GM23338 (cell line): ENCODE data around the gene AAMDC. TPM values are rescaled to one million over a fixed set of nuclear protein-coding genes. Genes with fewer than 3 reads are reported as not detected.

Experiments
- ATAC-seq: fragments of 200-7000 bp; cut with Tn5 transposase; 3 replicates; pipeline ENCODE4 v1.9.1; 2020
- DNase-seq: peaks from one replicate; pipeline ENCODE4 v3.0.0-alpha.2; 2015; ENCODE audit warnings: low spot score
- H2AFZ ChIP-seq: fragments of 200-600 bp; sonication (generic); 2 replicates; pipeline ENCODE4 v1.8.0; 2016; ENCODE audit warnings: antibody characterized with exemption, mild to moderate bottlenecking, moderate library complexity
- H3F3A ChIP-seq: fragments of 200-600 bp; sonication (generic); replicated peaks from 2 replicates; pipeline ENCODE4 v1.8.0; 2017; ENCODE audit warnings: antibody characterized with exemption, mixed run types, low read depth
- H3K27ac ChIP-seq: fragments of 200-600 bp; sonication (generic); 2 replicates; pipeline ENCODE4 v1.6.1; 2016; ENCODE audit warnings: low read depth
- H3K27me3 ChIP-seq: fragments of 200-600 bp; sonication (generic); 2 replicates; pipeline ENCODE4 v1.8.0; 2016; ENCODE audit warnings: mild to moderate bottlenecking, mixed run types, moderate library complexity; ENCODE audit not compliant: insufficient read depth
- H3K36me3 ChIP-seq: fragments of 200-600 bp; sonication (generic); 2 replicates; pipeline ENCODE4 v1.8.0; 2016; ENCODE audit warnings: mild to moderate bottlenecking; ENCODE audit not compliant: insufficient read depth
- H3K4me1 ChIP-seq: fragments of 200-600 bp; sonication (generic); 2 replicates; pipeline ENCODE4 v1.8.0; 2016; ENCODE audit warnings: mild to moderate bottlenecking, moderate library complexity; ENCODE audit not compliant: insufficient read depth
- H3K4me2 ChIP-seq: fragments of 200-600 bp; sonication (generic); 2 replicates; pipeline ENCODE4 v1.7.1; 2017; ENCODE audit warnings: mixed run types
- H3K4me3 ChIP-seq: fragments of 200-600 bp; sonication (generic); 2 replicates; pipeline ENCODE4 v1.6.1; 2016; ENCODE audit warnings: mixed run types
- H3K79me2 ChIP-seq: fragments of 200-600 bp; sonication (generic); replicated peaks from 2 replicates; pipeline ENCODE4 v1.8.0; 2017; ENCODE audit warnings: mild to moderate bottlenecking; ENCODE audit not compliant: insufficient read depth
- H3K9me2 ChIP-seq: fragments of 200-600 bp; sonication (generic); 2 replicates; pipeline ENCODE4 v1.8.0; 2017; ENCODE audit not compliant: insufficient read depth
- H4K20me1 ChIP-seq: fragments of 200-600 bp; sonication (generic); replicated peaks from 2 replicates; pipeline ENCODE4 v1.8.0; 2017; ENCODE audit warnings: mild to moderate bottlenecking; ENCODE audit not compliant: insufficient read depth
- H3K27ac Mint-ChIP-seq: 2 replicates; pipeline ENCODE4 v1.8.0; 2020; ENCODE audit warnings: inconsistent platforms, mild to moderate bottlenecking, moderate library complexity, mixed read lengths
- H3K27me3 Mint-ChIP-seq: 3 replicates; pipeline ENCODE4 v1.8.0; 2022; ENCODE audit warnings: low read depth, mild to moderate bottlenecking, moderate library complexity, mixed read lengths, inconsistent platforms; ENCODE audit not compliant: insufficient read depth, poor library complexity
- H3K36me3 Mint-ChIP-seq: 3 replicates; pipeline ENCODE4 v1.8.0; 2021; ENCODE audit warnings: low read depth, mild to moderate bottlenecking, inconsistent platforms, moderate library complexity, mixed read lengths
- H3K4me1 Mint-ChIP-seq: 3 replicates; pipeline ENCODE4 v1.8.0; 2020; ENCODE audit warnings: mild to moderate bottlenecking, inconsistent platforms, mixed read lengths
- H3K4me3 Mint-ChIP-seq: 3 replicates; pipeline ENCODE4 v1.8.0; 2021; ENCODE audit warnings: moderate library complexity, mild to moderate bottlenecking, inconsistent platforms, mixed read lengths
- H3K9me3 Mint-ChIP-seq: 3 replicates; pipeline ENCODE4 v1.8.0; 2020; ENCODE audit warnings: moderate library complexity, mild to moderate bottlenecking, inconsistent platforms, mixed read lengths
- CREB1 ChIP-seq: fragments of 250-450 bp; sonication (Bioruptor Pico); IDR thresholded peaks from 2 replicates; pipeline ENCODE4 v1.5.0; 2020; ENCODE audit warnings: low read depth, mild to moderate bottlenecking, moderate library complexity
- EZH2phosphoT487 ChIP-seq: fragments of 200-600 bp; sonication (generic); IDR thresholded peaks from one replicate; pipeline ENCODE4 v1.8.1; 2018; ENCODE audit warnings: antibody characterized with exemption; ENCODE audit not compliant: unreplicated experiment
- JUNB ChIP-seq: IDR thresholded peaks from one replicate; pipeline ENCODE4 v1.6.1; 2016; ENCODE audit warnings: antibody characterized with exemption; ENCODE audit not compliant: unreplicated experiment
- POLR2AphosphoS5 ChIP-seq: IDR thresholded peaks from 2 replicates; pipeline ENCODE4 v1.6.1; 2016; ENCODE audit warnings: antibody characterized with exemption, low read depth
- STAT1 ChIP-seq: IDR thresholded peaks from one replicate; pipeline ENCODE4 v1.6.1; 2016; ENCODE audit warnings: antibody characterized with exemption; ENCODE audit not compliant: unreplicated experiment
- ZNF114 ChIP-seq: fragments of 250-450 bp; sonication (Bioruptor Pico); IDR thresholded peaks from 2 replicates; pipeline ENCODE4 v1.5.0; 2020; ENCODE audit warnings: mild to moderate bottlenecking, moderate library complexity
- ZNF331 ChIP-seq: fragments of 250-450 bp; sonication (Bioruptor Pico); IDR thresholded peaks from 2 replicates; pipeline ENCODE4 v1.5.0; 2020; ENCODE audit warnings: low read depth, mild to moderate bottlenecking, moderate library complexity
- polyA plus RNA-seq: library from polyadenylated mRNA; unstranded; fragments of >200 nt; fragmentation: Nextera tagmentation; extraction: Ambion mirVana; gene quantifications from 2 replicates; pipeline ENCODE4 v1.2.1, GENCODE V29; 2016
- total RNA-seq: library from RNA; depleted of rRNA; stranded (reverse); fragments of >200 nt; shearing (Covaris generic); gene quantifications from 2 replicates; pipeline ENCODE4 v1.2.3, GENCODE V29; 2014
- TF ChIP-seq, protein P1 (sequence below), 2 experiments: fragments of 200-600 bp in 1 of 2; sonication (generic) in 1 of 2; conservative IDR thresholded peaks; 2 replicates each; pipeline versions ENCODE4 v1.5.1 to v1.6.1; 2016 to 2017; ENCODE audit warnings: antibody characterized with exemption in 2 of 2, low read depth in 2 of 2, mild to moderate bottlenecking in 2 of 2, moderate library complexity in 1 of 2
- TF ChIP-seq, protein P2 (sequence below): IDR thresholded peaks from 2 replicates; pipeline ENCODE4 v1.6.1; 2016; ENCODE audit warnings: antibody characterized with exemption
- TF ChIP-seq, protein P3 (sequence below): fragments of 250-450 bp; sonication (Bioruptor Pico); IDR thresholded peaks from 2 replicates; pipeline ENCODE4 v1.5.0; 2020; ENCODE audit warnings: mild to moderate bottlenecking, moderate library complexity

The AAMDC gene
- total and polyA plus RNA-seq, 2 experiments from 2014 or later, result 5.3 to 50.2 TPM

DNA sequence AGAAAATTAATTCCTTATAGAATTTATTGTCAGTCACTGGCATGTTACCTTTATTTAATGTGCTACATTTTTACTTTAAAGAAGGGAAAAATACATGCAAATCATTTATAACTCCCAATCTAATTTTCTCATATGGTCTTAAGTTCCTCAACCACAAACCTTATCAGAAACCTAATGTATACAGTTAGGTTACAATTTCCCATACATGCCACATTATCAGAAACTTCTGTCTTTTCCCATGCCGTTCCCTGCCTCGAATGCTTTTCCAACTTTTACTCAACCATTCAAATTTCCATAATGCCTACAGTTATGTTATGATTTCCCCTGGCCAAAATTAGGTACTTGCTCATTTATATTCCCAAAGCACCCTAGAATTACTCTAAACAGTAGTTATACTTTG, 14.0 kb upstream of the AAMDC start:
- Histone ChIP-seq H3F3A (no peaks in the 10 kb centered on the region), H2AFZ (no peak overlapping the region), H3K4me2 (no peak overlapping the region), H3K27ac (no peak overlapping the region), H3K4me1 (no peaks in the 10 kb centered on the region; the same call in 1 of the 2 replicates), H3K4me3 (no peak overlapping the region), H3K79me2 (peaks cover 97% of the 10 kb centered on the region), H3K27me3 (no peaks in the 10 kb centered on the region), H3K9me2 (no peaks in the 10 kb centered on the region), H4K20me1 (peaks cover 78% of the 10 kb centered on the region), H3K36me3 (peaks cover 4% of the 10 kb centered on the region; the same call in 1 of the 2 replicates)
- ATAC-seq, result no peak
- Mint-ChIP-seq H3K27ac (no peak overlapping the region), H3K4me1 (peaks cover 8% of the 10 kb centered on the region; the same call in 2 of the 3 replicates), H3K9me3 (no peaks in the 10 kb centered on the region; the same call in 2 of the 3 replicates), H3K4me3 (no peak overlapping the region), H3K27me3 (no peaks in the 10 kb centered on the region), H3K36me3 (peaks cover 11% of the 10 kb centered on the region; the same call in 2 of the 3 replicates)
- DNase-seq, result no peak
- TF ChIP-seq, protein P1, sequence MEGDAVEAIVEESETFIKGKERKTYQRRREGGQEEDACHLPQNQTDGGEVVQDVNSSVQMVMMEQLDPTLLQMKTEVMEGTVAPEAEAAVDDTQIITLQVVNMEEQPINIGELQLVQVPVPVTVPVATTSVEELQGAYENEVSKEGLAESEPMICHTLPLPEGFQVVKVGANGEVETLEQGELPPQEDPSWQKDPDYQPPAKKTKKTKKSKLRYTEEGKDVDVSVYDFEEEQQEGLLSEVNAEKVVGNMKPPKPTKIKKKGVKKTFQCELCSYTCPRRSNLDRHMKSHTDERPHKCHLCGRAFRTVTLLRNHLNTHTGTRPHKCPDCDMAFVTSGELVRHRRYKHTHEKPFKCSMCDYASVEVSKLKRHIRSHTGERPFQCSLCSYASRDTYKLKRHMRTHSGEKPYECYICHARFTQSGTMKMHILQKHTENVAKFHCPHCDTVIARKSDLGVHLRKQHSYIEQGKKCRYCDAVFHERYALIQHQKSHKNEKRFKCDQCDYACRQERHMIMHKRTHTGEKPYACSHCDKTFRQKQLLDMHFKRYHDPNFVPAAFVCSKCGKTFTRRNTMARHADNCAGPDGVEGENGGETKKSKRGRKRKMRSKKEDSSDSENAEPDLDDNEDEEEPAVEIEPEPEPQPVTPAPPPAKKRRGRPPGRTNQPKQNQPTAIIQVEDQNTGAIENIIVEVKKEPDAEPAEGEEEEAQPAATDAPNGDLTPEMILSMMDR (conservative IDR thresholded peaks at IDR 0.05; ENCODE audit: low read depth in 2 of 2), result no peak
- TF ChIP-seq STAT1 (no peak), EZH2phosphoT487 (no peak), ZNF331 (CRISPR knock-in tag) (no peak), ZNF114 (CRISPR knock-in tag) (no peak), POLR2AphosphoS5 (no peak), CREB1 (CRISPR knock-in tag) (no peak)

DNA sequence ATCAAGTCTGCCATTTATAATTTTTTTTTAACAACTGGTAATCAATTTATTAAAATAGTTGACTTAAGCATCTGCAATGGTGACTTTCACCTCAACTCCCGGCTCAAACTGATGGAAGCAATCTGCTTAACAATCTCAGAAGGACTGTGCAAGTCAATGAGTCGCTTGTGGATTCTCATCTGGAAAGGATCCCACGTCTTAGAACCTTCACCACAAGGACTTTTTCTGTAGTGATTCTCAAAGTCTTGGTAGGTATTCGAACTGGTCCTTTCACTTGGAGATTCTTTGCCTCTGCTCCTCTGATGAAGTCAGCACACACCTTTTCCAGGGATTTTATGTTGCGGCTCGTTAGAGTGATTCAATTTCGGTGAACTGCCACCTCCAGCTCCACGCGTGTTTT, 7.7 kb upstream of the AAMDC start:
- ATAC-seq, result no peak
- DNase-seq, result no peak
- TF ChIP-seq EZH2phosphoT487 (no peak), ZNF114 (CRISPR knock-in tag) (no peak), JUNB (no peak)
- TF ChIP-seq, protein P1 (conservative IDR thresholded peaks at IDR 0.05; ENCODE audit: low read depth in 2 of 2), result no peak
- TF ChIP-seq, protein P2, sequence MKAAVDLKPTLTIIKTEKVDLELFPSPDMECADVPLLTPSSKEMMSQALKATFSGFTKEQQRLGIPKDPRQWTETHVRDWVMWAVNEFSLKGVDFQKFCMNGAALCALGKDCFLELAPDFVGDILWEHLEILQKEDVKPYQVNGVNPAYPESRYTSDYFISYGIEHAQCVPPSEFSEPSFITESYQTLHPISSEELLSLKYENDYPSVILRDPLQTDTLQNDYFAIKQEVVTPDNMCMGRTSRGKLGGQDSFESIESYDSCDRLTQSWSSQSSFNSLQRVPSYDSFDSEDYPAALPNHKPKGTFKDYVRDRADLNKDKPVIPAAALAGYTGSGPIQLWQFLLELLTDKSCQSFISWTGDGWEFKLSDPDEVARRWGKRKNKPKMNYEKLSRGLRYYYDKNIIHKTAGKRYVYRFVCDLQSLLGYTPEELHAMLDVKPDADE, result no peak
- TF ChIP-seq, protein P3, sequence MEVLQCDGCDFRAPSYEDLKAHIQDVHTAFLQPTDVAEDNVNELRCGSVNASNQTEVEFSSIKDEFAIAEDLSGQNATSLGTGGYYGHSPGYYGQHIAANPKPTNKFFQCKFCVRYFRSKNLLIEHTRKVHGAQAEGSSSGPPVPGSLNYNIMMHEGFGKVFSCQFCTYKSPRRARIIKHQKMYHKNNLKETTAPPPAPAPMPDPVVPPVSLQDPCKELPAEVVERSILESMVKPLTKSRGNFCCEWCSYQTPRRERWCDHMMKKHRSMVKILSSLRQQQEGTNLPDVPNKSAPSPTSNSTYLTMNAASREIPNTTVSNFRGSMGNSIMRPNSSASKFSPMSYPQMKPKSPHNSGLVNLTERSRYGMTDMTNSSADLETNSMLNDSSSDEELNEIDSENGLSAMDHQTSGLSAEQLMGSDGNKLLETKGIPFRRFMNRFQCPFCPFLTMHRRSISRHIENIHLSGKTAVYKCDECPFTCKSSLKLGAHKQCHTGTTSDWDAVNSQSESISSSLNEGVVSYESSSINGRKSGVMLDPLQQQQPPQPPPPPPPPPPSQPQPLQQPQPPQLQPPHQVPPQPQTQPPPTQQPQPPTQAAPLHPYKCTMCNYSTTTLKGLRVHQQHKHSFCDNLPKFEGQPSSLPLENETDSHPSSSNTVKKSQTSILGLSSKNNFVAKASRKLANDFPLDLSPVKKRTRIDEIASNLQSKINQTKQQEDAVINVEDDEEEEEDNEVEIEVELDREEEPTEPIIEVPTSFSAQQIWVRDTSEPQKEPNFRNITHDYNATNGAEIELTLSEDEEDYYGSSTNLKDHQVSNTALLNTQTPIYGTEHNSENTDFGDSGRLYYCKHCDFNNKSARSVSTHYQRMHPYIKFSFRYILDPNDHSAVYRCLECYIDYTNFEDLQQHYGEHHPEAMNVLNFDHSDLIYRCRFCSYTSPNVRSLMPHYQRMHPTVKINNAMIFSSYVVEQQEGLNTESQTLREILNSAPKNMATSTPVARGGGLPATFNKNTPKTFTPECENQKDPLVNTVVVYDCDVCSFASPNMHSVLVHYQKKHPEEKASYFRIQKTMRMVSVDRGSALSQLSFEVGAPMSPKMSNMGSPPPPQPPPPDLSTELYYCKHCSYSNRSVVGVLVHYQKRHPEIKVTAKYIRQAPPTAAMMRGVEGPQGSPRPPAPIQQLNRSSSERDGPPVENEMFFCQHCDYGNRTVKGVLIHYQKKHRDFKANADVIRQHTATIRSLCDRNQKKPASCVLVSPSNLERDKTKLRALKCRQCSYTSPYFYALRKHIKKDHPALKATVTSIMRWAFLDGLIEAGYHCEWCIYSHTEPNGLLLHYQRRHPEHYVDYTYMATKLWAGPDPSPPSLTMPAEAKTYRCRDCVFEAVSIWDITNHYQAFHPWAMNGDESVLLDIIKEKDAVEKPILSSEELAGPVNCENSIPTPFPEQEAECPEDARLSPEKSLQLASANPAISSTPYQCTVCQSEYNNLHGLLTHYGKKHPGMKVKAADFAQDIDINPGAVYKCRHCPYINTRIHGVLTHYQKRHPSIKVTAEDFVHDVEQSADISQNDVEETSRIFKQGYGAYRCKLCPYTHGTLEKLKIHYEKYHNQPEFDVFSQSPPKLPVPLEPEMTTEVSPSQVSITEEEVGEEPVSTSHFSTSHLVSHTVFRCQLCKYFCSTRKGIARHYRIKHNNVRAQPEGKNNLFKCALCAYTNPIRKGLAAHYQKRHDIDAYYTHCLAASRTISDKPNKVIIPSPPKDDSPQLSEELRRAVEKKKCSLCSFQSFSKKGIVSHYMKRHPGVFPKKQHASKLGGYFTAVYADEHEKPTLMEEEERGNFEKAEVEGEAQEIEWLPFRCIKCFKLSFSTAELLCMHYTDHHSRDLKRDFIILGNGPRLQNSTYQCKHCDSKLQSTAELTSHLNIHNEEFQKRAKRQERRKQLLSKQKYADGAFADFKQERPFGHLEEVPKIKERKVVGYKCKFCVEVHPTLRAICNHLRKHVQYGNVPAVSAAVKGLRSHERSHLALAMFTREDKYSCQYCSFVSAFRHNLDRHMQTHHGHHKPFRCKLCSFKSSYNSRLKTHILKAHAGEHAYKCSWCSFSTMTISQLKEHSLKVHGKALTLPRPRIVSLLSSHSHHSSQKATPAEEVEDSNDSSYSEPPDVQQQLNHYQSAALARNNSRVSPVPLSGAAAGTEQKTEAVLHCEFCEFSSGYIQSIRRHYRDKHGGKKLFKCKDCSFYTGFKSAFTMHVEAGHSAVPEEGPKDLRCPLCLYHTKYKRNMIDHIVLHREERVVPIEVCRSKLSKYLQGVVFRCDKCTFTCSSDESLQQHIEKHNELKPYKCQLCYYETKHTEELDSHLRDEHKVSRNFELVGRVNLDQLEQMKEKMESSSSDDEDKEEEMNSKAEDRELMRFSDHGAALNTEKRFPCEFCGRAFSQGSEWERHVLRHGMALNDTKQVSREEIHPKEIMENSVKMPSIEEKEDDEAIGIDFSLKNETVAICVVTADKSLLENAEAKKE (CRISPR knock-in tag), result no peak

More for the DNA sequence above, 7.7 kb upstream of the AAMDC start:
- peaks cover 62% of the 10 kb centered on the region for H4K20me1 ChIP-seq
- peaks cover 15% of the 10 kb centered on the region for H3K4me1 ChIP-seq
- no peak overlapping the region for H3K27ac Mint-ChIP-seq
- H3F3A ChIP-seq, result no peaks in the 10 kb centered on the region
- H3K4me2 ChIP-seq, result no peak overlapping the region
- H3K4me3 ChIP-seq, result no peak overlapping the region
- no peak overlapping the region for H3K27ac ChIP-seq
- H3K4me3 Mint-ChIP-seq, result no peak overlapping the region
- H3K27me3 ChIP-seq, result no peaks in the 10 kb centered on the region
- H3K36me3 ChIP-seq, result peaks cover 5% of the 10 kb centered on the region; the same call in 1 of the 2 replicates
- peaks cover 2% of the 10 kb centered on the region for H3K27me3 Mint-ChIP-seq
- peaks cover 97% of the 10 kb centered on the region for H3K79me2 ChIP-seq
- peaks cover 29% of the 10 kb centered on the region for H3K36me3 Mint-ChIP-seq
- H3K9me2 ChIP-seq, result no peaks in the 10 kb centered on the region
- no peak overlapping the region for H2AFZ ChIP-seq
- peaks cover 5% of the 10 kb centered on the region; the same call in 1 of the 3 replicates for H3K9me3 Mint-ChIP-seq
- H3K4me1 Mint-ChIP-seq, result peaks cover 18% of the 10 kb centered on the region
